ENCODE measurements around the gene CEP57L1.

Gene CEP57L1

GRCh38 chr6:109095036-109095834 is at the start of gene CEP57L1:
TSS of gene CEP57L1 (plus strand) at chr6:109095507. CDS start at chr6:109145222, 49,715 bp downstream.
- DNase-seq: peak; percentile 97

- DNase-seq: no peak
Measured at GRCh38 chr6:109048176-109048575, 47.1 kb upstream of the CEP57L1 start.

- DNase-seq: no peak
Measured at GRCh38 chr6:109048670-109049415, 46.5 kb upstream of the CEP57L1 start.

- no peak for DNase-seq
Measured at GRCh38 chr6:109050012-109050411, 45.3 kb upstream of the CEP57L1 start.

- DNase-seq: no peak
Measured at GRCh38 chr6:109050447-109051102, 44.7 kb upstream of the CEP57L1 start.

- no peak for DNase-seq
Measured at GRCh38 chr6:109051301-109052017, 43.8 kb upstream of the CEP57L1 start.

GRCh38 chr6:109052018-109052651 is 43.2 kb upstream of the CEP57L1 start:
- no peak for DNase-seq

- DNase-seq: no peak
Measured at GRCh38 chr6:109052852-109053251, 42.5 kb upstream of the CEP57L1 start.

- DNase-seq: no peak
Measured at GRCh38 chr6:109053336-109053735, 42.0 kb upstream of the CEP57L1 start.

GRCh38 chr6:109055771-109056235 is 39.5 kb upstream of the CEP57L1 start:
- no peak for DNase-seq

GRCh38 chr6:109056661-109057060 is 38.6 kb upstream of the CEP57L1 start:
- DNase-seq: no peak

- no peak for DNase-seq
Measured at GRCh38 chr6:109058620-109059019, 36.7 kb upstream of the CEP57L1 start.

- no peak for DNase-seq
Measured at GRCh38 chr6:109059153-109059552, 36.2 kb upstream of the CEP57L1 start.

GRCh38 chr6:109059571-109060021 is 35.7 kb upstream of the CEP57L1 start:
- no peak for DNase-seq

- DNase-seq: no peak
Measured at GRCh38 chr6:109060571-109060970, 34.7 kb upstream of the CEP57L1 start.

GRCh38 chr6:109062216-109062615 is 33.1 kb upstream of the CEP57L1 start:
- no peak for DNase-seq

GRCh38 chr6:109062767-109063352 is 32.4 kb upstream of the CEP57L1 start:
- DNase-seq: no peak

GRCh38 chr6:109069746-109070145 is 25.6 kb upstream of the CEP57L1 start:
- no peak for DNase-seq

GRCh38 chr6:109071125-109071917 is 24.0 kb upstream of the CEP57L1 start:
- DNase-seq: no peak

GRCh38 chr6:109073344-109074132 is 21.8 kb upstream of the CEP57L1 start:
- DNase-seq: peak; percentile 37
